NCI-H2227 treated with DMSO at 0.1 percent for 48 hours (cell line): ENCODE measurements around the gene DEPDC7.
A peak's percentile ranks its signal among the peaks of the same experiment; 100 is the strongest.

ENCODE experiments used
- DNase-seq: peaks from one replicate; lab custom pipeline; 2025; lab: John Stamatoyannopoulos, UW

Gene DEPDC7

DNA sequence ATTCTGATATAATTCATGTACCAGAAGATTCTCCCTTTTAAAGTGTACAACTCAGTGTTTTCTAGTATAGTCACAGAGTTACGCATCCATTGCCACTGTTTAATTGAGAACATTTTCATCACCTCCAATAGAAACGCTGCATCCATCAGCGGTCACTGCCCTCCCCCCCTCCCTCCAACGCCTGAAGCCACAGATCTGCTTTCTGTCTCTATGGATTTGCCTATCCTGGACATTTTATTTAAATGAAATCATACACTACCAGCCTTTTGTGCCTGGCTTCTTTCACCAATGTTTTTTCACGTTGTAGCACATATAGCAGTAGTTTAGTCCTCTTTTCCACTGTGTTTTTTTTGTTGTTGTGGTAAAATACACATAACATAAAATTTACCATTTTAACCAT, 46.5 kb downstream of the DEPDC7 start:
- DNase-seq: no peak

DNA sequence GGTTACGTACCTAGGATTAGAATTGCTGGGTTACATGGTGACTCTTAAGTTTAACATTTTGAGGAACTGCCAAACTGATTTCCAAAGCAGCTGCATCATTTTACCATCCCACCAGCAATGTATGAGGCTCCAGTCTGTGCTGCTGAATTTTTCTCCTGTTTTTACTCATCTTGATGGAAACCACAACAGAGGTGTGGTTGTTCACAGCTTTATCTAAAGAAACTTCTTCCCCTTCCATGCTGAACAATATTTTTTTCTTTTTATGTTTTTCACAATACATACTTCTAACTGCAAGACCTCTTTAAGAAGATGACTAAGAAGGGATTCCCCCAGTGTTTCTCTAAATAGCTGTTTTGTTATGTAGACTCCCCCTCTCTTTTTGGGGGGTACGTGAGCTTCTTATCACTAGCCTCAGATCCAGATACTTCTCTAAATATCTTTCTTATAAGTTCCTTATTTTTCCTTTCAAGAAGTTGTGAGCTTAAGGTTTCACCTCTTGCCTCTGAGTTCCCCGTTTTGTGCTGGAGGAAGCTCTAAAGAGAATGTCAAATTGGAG, 47.7 kb downstream of the DEPDC7 start:
- DNase-seq: no peak

DNA sequence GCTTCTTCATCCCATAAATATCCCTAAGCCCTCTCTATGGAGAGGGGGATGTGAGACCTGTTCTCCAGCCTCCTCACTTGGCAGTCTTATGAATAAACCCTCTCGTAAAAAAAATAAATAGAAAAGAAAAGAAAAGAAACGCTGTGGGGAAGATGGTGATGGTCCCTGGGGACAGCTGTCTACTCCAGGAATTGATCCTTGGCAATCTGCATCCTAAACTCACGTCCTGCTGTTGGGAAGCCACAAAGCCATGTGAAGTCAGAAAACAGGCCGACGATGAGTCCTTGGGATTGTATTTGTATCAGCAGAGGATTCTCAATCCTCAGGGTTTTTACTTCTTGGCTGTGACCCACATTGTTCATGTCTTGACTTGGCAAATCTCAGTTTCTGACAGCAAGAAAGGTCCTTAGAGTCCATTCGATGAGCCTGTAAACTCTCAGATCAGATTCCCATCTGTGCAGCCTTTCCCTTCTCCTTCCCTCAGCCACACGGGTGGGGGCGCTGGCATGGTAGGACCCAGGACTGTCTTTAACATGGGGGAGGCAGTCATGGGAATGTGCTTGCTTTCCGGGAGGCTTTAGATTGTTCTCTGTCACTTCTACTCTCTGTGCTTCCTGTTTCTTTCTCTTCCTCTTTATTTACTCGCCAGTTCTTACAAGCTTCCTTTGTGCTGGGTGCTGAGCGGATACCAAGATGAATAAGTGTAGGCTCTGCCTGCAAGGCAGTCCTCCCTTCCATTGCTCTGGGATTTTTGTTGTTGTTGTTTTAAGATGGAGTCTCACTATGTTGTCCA, 48.6 kb downstream of the DEPDC7 start:
- no peak for DNase-seq

DNA sequence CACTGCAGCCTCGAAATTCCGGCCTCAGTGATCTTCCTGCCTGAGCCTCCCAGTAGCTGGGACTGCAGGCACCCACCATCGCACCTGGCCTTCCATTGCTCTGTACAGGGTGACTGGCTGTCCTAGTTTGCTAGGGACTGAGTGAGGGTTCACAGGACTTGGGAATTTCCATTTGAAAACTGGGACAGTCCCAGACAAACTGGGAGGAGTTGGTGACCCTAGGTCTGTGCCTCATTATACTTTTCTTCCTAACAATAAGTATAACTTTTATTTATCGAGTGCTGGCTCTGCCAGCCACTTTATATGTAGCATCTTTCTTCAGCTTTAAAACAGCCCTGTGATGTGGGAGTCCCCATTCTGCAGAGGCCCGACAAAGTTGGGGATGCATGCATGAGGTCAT, 49.2 kb downstream of the DEPDC7 start:
- no peak for DNase-seq

DNA sequence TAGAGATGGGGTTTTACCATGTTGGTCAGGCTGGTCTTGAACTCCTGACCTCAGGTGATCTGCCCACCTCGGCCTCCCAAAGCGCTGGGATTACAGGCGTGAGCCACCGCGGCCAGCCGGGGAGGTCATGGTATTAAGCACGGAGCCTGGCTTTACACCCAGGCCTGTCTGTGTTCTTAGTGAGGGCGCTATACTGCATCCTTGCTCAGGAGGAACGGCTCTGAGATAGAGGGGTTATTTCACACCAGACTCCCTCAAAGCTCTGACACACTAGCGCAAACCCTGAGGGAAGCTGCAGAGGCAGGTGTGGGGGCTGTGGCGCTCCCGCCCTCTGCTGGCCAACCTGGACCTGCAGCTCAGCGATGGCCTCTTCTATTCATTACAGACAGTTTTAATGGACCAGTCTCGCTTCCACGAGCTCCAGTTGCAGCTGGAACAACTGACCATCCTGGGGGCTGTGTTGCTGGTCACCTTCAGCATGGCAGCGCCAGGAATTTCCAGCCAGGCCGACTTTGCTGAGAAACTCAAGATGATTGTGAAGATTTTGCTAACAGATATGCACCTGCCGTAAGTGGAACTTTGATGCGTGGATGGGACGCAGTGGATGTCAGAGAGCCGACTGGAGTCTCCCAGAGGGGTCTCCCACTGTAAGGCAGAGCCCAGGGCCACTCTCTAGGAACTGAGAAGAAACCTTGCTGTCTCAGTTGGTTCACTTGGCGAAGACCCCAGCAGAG, 49.9 kb downstream of the DEPDC7 start:
- DNase-seq: peak; percentile 8

DNA sequence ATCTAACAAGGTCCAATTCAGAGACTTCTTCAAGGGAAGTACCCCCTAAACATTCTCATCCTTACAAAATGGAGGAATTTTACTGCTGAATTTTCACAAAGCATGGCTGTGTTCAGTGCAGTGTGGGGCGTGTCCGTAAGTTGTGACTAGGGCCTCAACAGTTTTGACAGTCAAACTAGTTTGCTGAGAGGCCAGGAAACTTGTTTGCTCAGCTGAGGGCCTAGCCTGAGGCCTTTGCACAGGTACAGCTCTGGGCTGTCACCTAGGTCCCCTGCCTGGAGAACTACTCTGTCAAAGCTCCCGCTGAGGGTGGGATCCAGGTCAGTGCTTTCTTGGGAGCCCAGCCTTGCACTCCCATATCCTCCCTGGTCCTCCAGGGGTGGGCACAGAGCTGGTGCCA, 51.6 kb downstream of the DEPDC7 start:
- no peak for DNase-seq

DNA sequence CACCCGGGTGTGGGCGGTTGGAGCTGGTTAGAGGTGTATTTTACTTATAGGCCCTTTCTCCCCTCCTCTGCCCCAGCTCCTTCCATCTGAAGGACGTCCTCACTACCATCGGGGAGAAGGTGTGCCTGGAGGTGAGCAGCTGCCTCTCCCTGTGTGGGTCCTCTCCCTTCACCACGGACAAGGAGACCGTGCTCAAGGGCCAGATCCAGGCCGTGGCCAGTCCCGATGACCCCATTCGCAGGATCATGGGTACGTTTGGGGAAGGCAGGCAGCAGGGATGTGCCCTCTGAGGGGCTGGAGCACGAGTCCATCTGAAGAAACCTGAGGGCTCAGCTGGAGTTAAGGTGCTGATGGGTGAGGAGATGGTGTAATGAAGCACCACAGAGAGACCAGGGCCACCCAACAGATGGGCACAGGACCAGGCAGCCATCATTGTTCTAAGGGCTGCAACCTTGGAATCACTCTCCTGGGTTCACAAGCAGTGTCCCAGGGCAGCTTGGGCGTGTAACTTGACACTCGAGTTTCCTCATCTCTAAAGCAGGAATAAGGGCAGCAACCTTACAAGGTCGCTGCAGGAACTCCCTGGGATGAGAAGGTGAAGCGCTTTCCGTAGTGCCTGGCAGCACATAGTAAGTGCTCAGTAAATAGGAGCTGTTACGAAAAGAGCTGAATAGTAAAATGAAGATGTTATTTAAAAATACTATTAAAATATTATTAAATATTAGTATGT, 53.1 kb downstream of the DEPDC7 start:
- DNase-seq: no peak

DNA sequence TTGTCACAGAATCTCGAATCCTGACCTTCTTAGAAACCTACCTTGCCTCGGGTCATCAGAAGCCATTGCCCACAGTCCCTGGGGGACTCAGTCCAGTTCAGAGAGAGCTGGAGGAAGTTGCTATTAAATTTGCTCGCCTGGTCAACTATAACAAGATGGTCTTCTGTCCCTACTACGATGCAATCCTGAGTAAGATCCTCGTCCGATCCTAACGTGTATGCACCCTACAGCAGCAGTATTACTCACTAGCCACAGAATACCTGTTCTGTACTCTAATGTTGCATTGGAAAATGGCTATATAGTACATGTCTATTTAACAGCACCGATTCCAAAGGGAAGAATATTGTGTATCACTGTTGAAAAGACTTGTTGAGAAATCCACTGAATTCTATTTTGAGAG, 56.8 kb downstream of the DEPDC7 start:
- DNase-seq: no peak
